Left forelimb (tissue), 1 donor: ENCODE data around the gene CSNK2B.

Experiments used
- DNase-seq: peaks from one replicate; pipeline ENCODE4 v3.0.0-alpha.2; 2018; ENCODE audit warnings: low spot score

CSNK2B gene

GRCh38 chr6:31665501-31666336 lies at the start of gene CSNK2B:
Gene CSNK2B (plus strand): TSS chr6:31666080. CDS start chr6:31666832, 752 bp downstream.
- peak; percentile 98 for DNase-seq

- DNase-seq, result no peak
Measured at GRCh38 chr6:31617010-31617409, 48.9 kb upstream of the CSNK2B start.

- peak; percentile 98 for DNase-seq
Measured at GRCh38 chr6:31619805-31620585, 45.9 kb upstream of the CSNK2B start.

- DNase-seq, result peak; percentile 96
Measured at GRCh38 chr6:31620586-31621319, 45.1 kb upstream of the CSNK2B start, which contains the start of gene PRRC2A. Gene PRRC2A (plus strand): TSS chr6:31620715. CDS start chr6:31622790, 2,075 bp downstream.

GRCh38 chr6:31621320-31621939 lies 44.5 kb upstream of the CSNK2B start:
- no peak for DNase-seq

- DNase-seq, result no peak
Measured at GRCh38 chr6:31621991-31622390, 43.9 kb upstream of the CSNK2B start.

GRCh38 chr6:31622684-31623091 lies 43.2 kb upstream of the CSNK2B start:
- DNase-seq, result no peak

- no peak for DNase-seq
Measured at GRCh38 chr6:31624070-31624469, 41.8 kb upstream of the CSNK2B start.

- DNase-seq, result no peak
Measured at GRCh38 chr6:31626952-31627351, 38.9 kb upstream of the CSNK2B start.

GRCh38 chr6:31627690-31628287 lies 38.1 kb upstream of the CSNK2B start:
- DNase-seq, result no peak

- DNase-seq, result no peak
Measured at GRCh38 chr6:31629014-31629413, 36.9 kb upstream of the CSNK2B start.

- DNase-seq, result no peak
Measured at GRCh38 chr6:31630177-31630934, 35.5 kb upstream of the CSNK2B start.

- DNase-seq, result no peak
Measured at GRCh38 chr6:31631209-31631608, 34.7 kb upstream of the CSNK2B start.

GRCh38 chr6:31631681-31632278 lies 34.1 kb upstream of the CSNK2B start:
- no peak for DNase-seq

GRCh38 chr6:31632279-31632946 lies 33.5 kb upstream of the CSNK2B start:
- DNase-seq, result no peak

- no peak for DNase-seq
Measured at GRCh38 chr6:31633447-31633846, 32.4 kb upstream of the CSNK2B start.

GRCh38 chr6:31634131-31634530 lies 31.7 kb upstream of the CSNK2B start:
- no peak for DNase-seq

GRCh38 chr6:31634969-31635575 lies 30.8 kb upstream of the CSNK2B start:
- DNase-seq, result no peak
